Putamen (tissue), 1 donor: Measurements from ENCODE around the gene KRTAP9-4.
"Not testable (repeated sequence)": the region's sequence is repeated elsewhere in the genome, so short reads cannot be mapped to it uniquely, and the experiment has no call there.

Experiments
- DNase-seq: peaks from one replicate; pipeline ENCODE4 v3.0.0-alpha.2; 2016; ENCODE audit warnings: low spot score

Gene KRTAP9-4

GRCh38 chr17:41265078-41265477, 15.6 kb downstream of the KRTAP9-4 start, which contains the start of gene KRTAP9-6:
TSS of gene KRTAP9-6 (plus strand) at chr17:41265378. CDS start at chr17:41265378, 0 bp downstream.
- no peak for DNase-seq

GRCh38 chr17:41267711-41268110, 18.2 kb downstream of the KRTAP9-4 start:
- DNase-seq: no peak

GRCh38 chr17:41271323-41271722, 21.8 kb downstream of the KRTAP9-4 start:
- DNase-seq: not testable (repeated sequence)

- DNase-seq: no peak
Measured at GRCh38 chr17:41271858-41272257, 22.4 kb downstream of the KRTAP9-4 start.

GRCh38 chr17:41275648-41276190, 26.2 kb downstream of the KRTAP9-4 start, which contains the start of gene KRTAP9-7:
TSS of gene KRTAP9-7 (plus strand) at chr17:41275698. CDS start at chr17:41275698, 0 bp downstream.
- not testable (repeated sequence) for DNase-seq

GRCh38 chr17:41278176-41278955, 28.9 kb downstream of the KRTAP9-4 start:
- no peak for DNase-seq

- DNase-seq: no peak
Measured at GRCh38 chr17:41284043-41284442, 34.6 kb downstream of the KRTAP9-4 start.

GRCh38 chr17:41284546-41284945, 35.1 kb downstream of the KRTAP9-4 start:
- DNase-seq: no peak

GRCh38 chr17:41287050-41287449, 37.6 kb downstream of the KRTAP9-4 start:
- DNase-seq: no peak

- DNase-seq: no peak
Measured at GRCh38 chr17:41294016-41294415, 44.5 kb downstream of the KRTAP9-4 start.

- DNase-seq: no peak
Measured at GRCh38 chr17:41296846-41297245, 47.4 kb downstream of the KRTAP9-4 start.

GRCh38 chr17:41298458-41299135, 49.1 kb downstream of the KRTAP9-4 start:
- DNase-seq: no peak
